IgD-negative memory B cell (primary cell): ENCODE results near the gene RAB3B. TPM values are rescaled to one million over a fixed set of nuclear protein-coding genes. Genes with fewer than 3 reads are reported as not detected.
"Not testable (repeated sequence)": the region's sequence is repeated elsewhere in the genome, so short reads cannot be mapped to it uniquely, and the experiment has no call there.

Experiments
- H3K27ac Mint-ChIP-seq, 3 donors: one replicate each; pipeline ENCODE4 v1.8.0; 2020 to 2022; ENCODE audit warnings: mild to moderate bottlenecking in 3 of 3, mixed read lengths in 3 of 3, moderate library complexity in 1 of 3
- H3K27me3 Mint-ChIP-seq: one replicate; pipeline ENCODE4 v1.8.0; 2021; ENCODE audit warnings: mixed read lengths
- H3K36me3 Mint-ChIP-seq: one replicate; pipeline ENCODE4 v1.8.0; 2020; ENCODE audit warnings: mild to moderate bottlenecking, mixed read lengths
- H3K4me1 Mint-ChIP-seq, 3 donors: one replicate each; pipeline ENCODE4 v1.8.0; 2020 to 2022; ENCODE audit warnings: mixed read lengths in 3 of 3, mild to moderate bottlenecking in 1 of 3
- H3K4me3 Mint-ChIP-seq, 4 donors: one replicate each; pipeline ENCODE4 v1.8.0; 2020 to 2022; ENCODE audit warnings: mild to moderate bottlenecking in 4 of 4, mixed read lengths in 4 of 4, moderate library complexity in 3 of 4
- H3K9me3 Mint-ChIP-seq, 3 donors: one replicate each; pipeline ENCODE4 v1.8.0; 2020 to 2021; ENCODE audit warnings: mixed read lengths in 3 of 3, mild to moderate bottlenecking in 1 of 3
- polyA plus RNA-seq: library from polyadenylated mRNA; unstranded; fragments of 300-500 nt; fragmentation: Illumina TruSeq; gene quantifications from one replicate; pipeline ENCODE4 v1.2.3, GENCODE V29; 2021

Gene RAB3B
- polyA plus RNA-seq, 1 donor from 2014 or later, result not detected

- H3K4me1 Mint-ChIP-seq, H3K27ac Mint-ChIP-seq, H3K4me3 Mint-ChIP-seq, H3K36me3 Mint-ChIP-seq, H3K9me3 Mint-ChIP-seq: not testable (repeated sequence)
- peaks cover 12% of the 10 kb centered on the region for H3K27me3 Mint-ChIP-seq
Measured at GRCh38 chr1:52005548-52005947, 15.0 kb upstream of the RAB3B start.

GRCh38 chr1:52003877-52004276 is 13.4 kb upstream of the RAB3B start:
- Mint-ChIP-seq H3K9me3 (no peaks in the 10 kb centered on the region), H3K27ac (no peak overlapping the region), H3K27me3 (peaks cover 12% of the 10 kb centered on the region), H3K4me1 (peaks cover 0 to 1% (median 0%) of the 10 kb centered on the region in 3 donors), H3K4me3 (no peak overlapping the region), H3K36me3 (peaks cover 3% of the 10 kb centered on the region)

GRCh38 chr1:52002038-52002917 is 11.8 kb upstream of the RAB3B start:
- Mint-ChIP-seq H3K4me3 (no peak overlapping the region), H3K9me3 (no peaks in the 10 kb centered on the region), H3K27me3 (peaks cover 4% of the 10 kb centered on the region), H3K36me3 (peaks cover 4% of the 10 kb centered on the region), H3K27ac (no peak overlapping the region), H3K4me1 (peaks cover 0 to 1% (median 0%) of the 10 kb centered on the region in 3 donors)

GRCh38 chr1:51998701-51999100 is 8.2 kb upstream of the RAB3B start:
- Mint-ChIP-seq H3K27me3 (peaks cover 8% of the 10 kb centered on the region), H3K4me3 (no peak overlapping the region), H3K4me1 (peaks cover 0 to 1% (median 0%) of the 10 kb centered on the region in 3 donors), H3K9me3 (no peaks in the 10 kb centered on the region), H3K36me3 (peaks cover 4% of the 10 kb centered on the region), H3K27ac (no peak overlapping the region)

GRCh38 chr1:51997974-51998382 is 7.5 kb upstream of the RAB3B start:
- no peaks in the 10 kb centered on the region for H3K9me3 Mint-ChIP-seq
- H3K36me3 Mint-ChIP-seq, result peaks cover 4% of the 10 kb centered on the region
- H3K27ac Mint-ChIP-seq, result no peak overlapping the region

GRCh38 chr1:51989582-51990477 is 670 bp downstream of the RAB3B start:
- peaks cover 30% of the 10 kb centered on the region for H3K27me3 Mint-ChIP-seq

More at GRCh38 chr1:51997974-51998382, 7.5 kb upstream of the RAB3B start:
- Mint-ChIP-seq H3K4me1 (peaks cover 0 to 1% (median 0%) of the 10 kb centered on the region in 3 donors), H3K4me3 (no peak overlapping the region), H3K27me3 (peaks cover 13% of the 10 kb centered on the region)

GRCh38 chr1:51988254-51988653 is 2.2 kb downstream of the RAB3B start:
- H3K4me3 Mint-ChIP-seq, result peak overlapping the region in 1 of 4 donors; percentile 41
- H3K27ac Mint-ChIP-seq, result peak overlapping the region in 1 of 3 donors; percentile 39
- peaks cover 4 to 15% (median 5%) of the 10 kb centered on the region in 3 donors for H3K4me1 Mint-ChIP-seq

More at GRCh38 chr1:51989582-51990477, 670 bp downstream of the RAB3B start:
- H3K27ac Mint-ChIP-seq, result no peak overlapping the region
- peak overlapping the region in 2 of 4 donors; percentile 86 to 93 for H3K4me3 Mint-ChIP-seq
- no peaks in the 10 kb centered on the region for H3K9me3 Mint-ChIP-seq
- H3K36me3 Mint-ChIP-seq, result peaks cover 6% of the 10 kb centered on the region
- peaks cover 4 to 15% (median 5%) of the 10 kb centered on the region in 3 donors for H3K4me1 Mint-ChIP-seq

GRCh38 chr1:51986718-51987117 is 3.8 kb downstream of the RAB3B start:
- H3K9me3 Mint-ChIP-seq, result no peaks in the 10 kb centered on the region
- H3K27ac Mint-ChIP-seq, result peak overlapping the region in 1 of 3 donors; percentile 90
- no peak overlapping the region for H3K4me3 Mint-ChIP-seq
- H3K4me1 Mint-ChIP-seq, result peaks cover 2 to 15% (median 5%) of the 10 kb centered on the region in 3 donors
- peaks cover 2% of the 10 kb centered on the region for H3K36me3 Mint-ChIP-seq
- H3K27me3 Mint-ChIP-seq, result peaks cover 7% of the 10 kb centered on the region

More at GRCh38 chr1:51988254-51988653, 2.2 kb downstream of the RAB3B start:
- H3K36me3 Mint-ChIP-seq, result peaks cover 6% of the 10 kb centered on the region
- peaks cover 21% of the 10 kb centered on the region for H3K27me3 Mint-ChIP-seq
- no peaks in the 10 kb centered on the region for H3K9me3 Mint-ChIP-seq

GRCh38 chr1:51982161-51982560 is 8.3 kb downstream of the RAB3B start:
- Mint-ChIP-seq H3K27ac (no peak overlapping the region), H3K36me3 (no peaks in the 10 kb centered on the region), H3K4me1 (peaks cover 0 to 7% (median 0%) of the 10 kb centered on the region in 3 donors), H3K9me3 (no peaks in the 10 kb centered on the region), H3K27me3 (no peaks in the 10 kb centered on the region), H3K4me3 (no peak overlapping the region)

- Mint-ChIP-seq H3K36me3 (no peaks in the 10 kb centered on the region), H3K4me1 (peaks cover 0 to 7% (median 0%) of the 10 kb centered on the region in 3 donors), H3K27me3 (no peaks in the 10 kb centered on the region), H3K9me3 (no peaks in the 10 kb centered on the region), H3K27ac (no peak overlapping the region), H3K4me3 (no peak overlapping the region)
Measured at GRCh38 chr1:51981555-51981954, 8.9 kb downstream of the RAB3B start.

- Mint-ChIP-seq H3K27ac (no peak overlapping the region), H3K9me3 (no peaks in the 10 kb centered on the region), H3K4me1 (peaks cover 0 to 2% (median 0%) of the 10 kb centered on the region in 3 donors), H3K36me3 (no peaks in the 10 kb centered on the region), H3K27me3 (no peaks in the 10 kb centered on the region), H3K4me3 (no peak overlapping the region)
Measured at GRCh38 chr1:51978099-51978498, 12.4 kb downstream of the RAB3B start.

- peaks cover 0 to 2% (median 0%) of the 10 kb centered on the region in 3 donors for H3K4me1 Mint-ChIP-seq
- H3K36me3 Mint-ChIP-seq, result no peaks in the 10 kb centered on the region
- H3K9me3 Mint-ChIP-seq, result no peaks in the 10 kb centered on the region
- H3K27me3 Mint-ChIP-seq, result no peaks in the 10 kb centered on the region
- no peak overlapping the region for H3K4me3 Mint-ChIP-seq
- H3K27ac Mint-ChIP-seq, result no peak overlapping the region
Measured at GRCh38 chr1:51976846-51977602, 13.5 kb downstream of the RAB3B start.

- Mint-ChIP-seq H3K27me3 (peaks cover 2% of the 10 kb centered on the region), H3K4me1 (peaks cover 0 to 2% (median 0%) of the 10 kb centered on the region in 3 donors), H3K4me3 (no peak overlapping the region), H3K36me3 (peaks cover 2% of the 10 kb centered on the region), H3K9me3 (no peaks in the 10 kb centered on the region), H3K27ac (no peak overlapping the region)
Measured at GRCh38 chr1:51973587-51974474, 16.7 kb downstream of the RAB3B start.
